Keratinocyte (primary cell): ENCODE measurements around the gene SEMA7A. TPM values are rescaled to one million over a fixed set of nuclear protein-coding genes. Genes with fewer than 3 reads are reported as not detected.

Experiments
- DNase-seq: peaks from one replicate; pipeline ENCODE4 v3.0.0-alpha.2; 2011; ENCODE audit warnings: low read depth, missing footprints, low spot score
- FAIRE-seq: peaks from 2 replicates; lab custom pipeline; 2011; peaks lifted over from hg19 to GRCh38; lab: Jason Lieb, UNC
- H2AFZ ChIP-seq: 2 replicates; pipeline ENCODE4 v1.6.0; 2012; ENCODE audit warnings: low read length, control low read depth, inconsistent platforms; ENCODE audit not compliant: control insufficient read depth
- H3K27ac ChIP-seq: 2 replicates; pipeline ENCODE4 v1.5.1; 2011; ENCODE audit warnings: low read length; ENCODE audit not compliant: control insufficient read depth, insufficient read depth
- H3K27me3 ChIP-seq: 3 replicates; pipeline ENCODE4 v1.6.0; 2011; ENCODE audit warnings: low read length; ENCODE audit not compliant: control insufficient read depth, insufficient read depth; ENCODE audit errors: extremely low read depth
- H3K36me3 ChIP-seq, 2 experiments: 2 replicates in 1 of 2; 3 replicates in 1 of 2; pipeline ENCODE4 v1.5.1; 2011; ENCODE audit warnings: low read length in 2 of 2, mild to moderate bottlenecking in 1 of 2; ENCODE audit not compliant: control insufficient read depth in 2 of 2, insufficient read depth in 2 of 2; ENCODE audit errors: extremely low read depth in 1 of 2
- H3K4me1 ChIP-seq: 3 replicates; pipeline ENCODE4 v1.5.1; 2011; ENCODE audit warnings: low read length; ENCODE audit not compliant: control insufficient read depth, insufficient read depth; ENCODE audit errors: extremely low read depth
- H3K4me2 ChIP-seq: 3 replicates; pipeline ENCODE4 v1.6.0; 2011; ENCODE audit warnings: low read depth, low read length; ENCODE audit not compliant: control insufficient read depth, insufficient read depth; ENCODE audit errors: extremely low read depth
- H3K4me3 ChIP-seq, 3 experiments: fragments of 200-600 bp in 1 of 3; sonication (generic) in 1 of 3; 2 replicates in 2 of 3; 3 replicates in 1 of 3; pipeline ENCODE4 v1.5.1; 2011 to 2016; ENCODE audit warnings: low read length in 3 of 3, mild to moderate bottlenecking in 3 of 3, control low read depth in 2 of 3, inconsistent platforms in 1 of 3, low read depth in 1 of 3, mixed read lengths in 1 of 3, mixed run types in 1 of 3, moderate library complexity in 1 of 3; ENCODE audit not compliant: control insufficient read depth in 2 of 3, insufficient read depth in 2 of 3; ENCODE audit errors: extremely low read depth in 1 of 3
- H3K79me2 ChIP-seq: 2 replicates; pipeline ENCODE4 v1.6.0; 2012; ENCODE audit warnings: low read length; ENCODE audit not compliant: control insufficient read depth, insufficient read depth
- H3K9ac ChIP-seq: 3 replicates; pipeline ENCODE4 v1.6.0; 2011; ENCODE audit warnings: low read length; ENCODE audit not compliant: control insufficient read depth, insufficient read depth; ENCODE audit errors: extremely low read depth
- H3K9me1 ChIP-seq: 3 replicates; pipeline ENCODE4 v1.6.0; 2011; ENCODE audit warnings: low read length; ENCODE audit not compliant: control insufficient read depth, insufficient read depth; ENCODE audit errors: extremely low read depth
- H3K9me3 ChIP-seq: 2 replicates; pipeline ENCODE4 v1.5.1; 2012; ENCODE audit warnings: low read depth, low read length; ENCODE audit not compliant: control insufficient read depth
- H4K20me1 ChIP-seq: 3 replicates; pipeline ENCODE4 v1.6.0; 2011; ENCODE audit warnings: low read length; ENCODE audit not compliant: control insufficient read depth, insufficient read depth; ENCODE audit errors: extremely low read depth
- EZH2 ChIP-seq: IDR thresholded peaks from one replicate; pipeline ENCODE4 v1.6.1; 2012; ENCODE audit warnings: inconsistent platforms, mild to moderate bottlenecking, low read length, moderate library complexity
- dilution Hi-C: fragments of 300-500 bp; cut with MboI; formaldehyde crosslinking; loops from one replicate; pipeline ENCODE4 v1.7.0; 2020; ENCODE audit warnings: low sequenced_read_pairs; ENCODE audit not compliant: extremely low pct_ligation_motif_present
- polyA plus RNA-seq, 5 experiments: library from polyadenylated mRNA; depleted of rRNA in 3 of 5; stranded (reverse) in 3 of 5; stranded (forward) in 1 of 5; unstranded in 1 of 5; fragments of >200 nt; gene quantifications; 1 replicate in 1 of 5; 2 replicates in 3 of 5; 3 replicates in 1 of 5; pipeline versions ENCODE4 v1.2.1 to v1.2.3, GENCODE V29; 2011 to 2012; ENCODE audit warnings: missing spikeins in 2 of 5, low read depth in 1 of 5, low replicate concordance in 1 of 5
- TF ChIP-seq, protein P1 (sequence below), 3 experiments: IDR thresholded peaks in 1 of 3; conservative IDR thresholded peaks in 1 of 3; optimal IDR thresholded peaks in 1 of 3; 2 replicates in 2 of 3; 3 replicates in 1 of 3; pipeline versions ENCODE3 to v1.5.1; 2011; ENCODE audit warnings: low read length in 3 of 3, mild to moderate bottlenecking in 3 of 3, moderate library complexity in 2 of 3, control low read depth in 1 of 3, inconsistent platforms in 1 of 3; ENCODE audit not compliant: insufficient read depth in 2 of 3; ENCODE audit errors: extremely low read depth in 1 of 3

SEMA7A gene
- polyA plus RNA-seq, 1 donor (not counting 4 experiments of a cell fraction or from before 2014, with no cell fraction given): 8.0 TPM

DNA sequence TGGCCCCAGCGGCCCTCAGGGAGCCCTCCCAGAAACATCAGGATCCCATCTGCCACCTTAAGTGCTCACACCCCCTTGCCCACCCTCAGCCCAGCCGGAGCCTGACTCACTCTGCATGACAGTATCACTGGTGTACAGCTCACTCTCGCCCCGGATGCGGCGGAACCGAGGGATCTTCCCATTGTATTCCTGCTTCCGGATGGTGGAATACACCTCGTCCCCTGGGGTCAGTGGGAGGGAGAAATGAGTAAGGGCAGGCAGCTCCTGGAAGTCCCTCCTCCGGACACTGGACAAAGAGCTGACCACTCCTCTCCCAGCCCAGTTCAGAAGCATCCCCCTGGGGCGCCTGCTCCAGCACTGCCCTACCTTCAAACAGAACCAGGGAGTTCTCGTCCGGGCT lies 16.5 kb downstream of the SEMA7A start:
- H3K4me3 ChIP-seq: no peak overlapping the region
- H3K36me3 ChIP-seq: peaks cover 45 to 56% of the 10 kb centered on the region in 2 experiments
- peaks cover 22% of the 10 kb centered on the region for H3K4me1 ChIP-seq
- H2AFZ ChIP-seq: no peak overlapping the region
- DNase-seq (no peak), FAIRE-seq (no peak)
- no peaks in the 10 kb centered on the region for H3K9me3 ChIP-seq
- H3K27ac ChIP-seq: no peak overlapping the region
- H3K27me3 ChIP-seq: no peaks in the 10 kb centered on the region
- H3K79me2 ChIP-seq: peaks cover 65% of the 10 kb centered on the region
- TF ChIP-seq EZH2: no peak
- TF ChIP-seq, protein P1, sequence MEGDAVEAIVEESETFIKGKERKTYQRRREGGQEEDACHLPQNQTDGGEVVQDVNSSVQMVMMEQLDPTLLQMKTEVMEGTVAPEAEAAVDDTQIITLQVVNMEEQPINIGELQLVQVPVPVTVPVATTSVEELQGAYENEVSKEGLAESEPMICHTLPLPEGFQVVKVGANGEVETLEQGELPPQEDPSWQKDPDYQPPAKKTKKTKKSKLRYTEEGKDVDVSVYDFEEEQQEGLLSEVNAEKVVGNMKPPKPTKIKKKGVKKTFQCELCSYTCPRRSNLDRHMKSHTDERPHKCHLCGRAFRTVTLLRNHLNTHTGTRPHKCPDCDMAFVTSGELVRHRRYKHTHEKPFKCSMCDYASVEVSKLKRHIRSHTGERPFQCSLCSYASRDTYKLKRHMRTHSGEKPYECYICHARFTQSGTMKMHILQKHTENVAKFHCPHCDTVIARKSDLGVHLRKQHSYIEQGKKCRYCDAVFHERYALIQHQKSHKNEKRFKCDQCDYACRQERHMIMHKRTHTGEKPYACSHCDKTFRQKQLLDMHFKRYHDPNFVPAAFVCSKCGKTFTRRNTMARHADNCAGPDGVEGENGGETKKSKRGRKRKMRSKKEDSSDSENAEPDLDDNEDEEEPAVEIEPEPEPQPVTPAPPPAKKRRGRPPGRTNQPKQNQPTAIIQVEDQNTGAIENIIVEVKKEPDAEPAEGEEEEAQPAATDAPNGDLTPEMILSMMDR (optimal IDR thresholded peaks at IDR 0.05 in 1 of 3, IDR thresholded peaks at IDR 0.05 in 1 of 3, conservative IDR thresholded peaks at IDR 0.05 in 1 of 3; ENCODE audit: extremely low read depth in 1 of 3, insufficient read depth in 2 of 3, low read length in 3 of 3): no peak
- peaks cover 2% of the 10 kb centered on the region for H4K20me1 ChIP-seq
- H3K4me2 ChIP-seq: no peak overlapping the region
- H3K9me1 ChIP-seq: peaks cover 5% of the 10 kb centered on the region
- dilution Hi-C loops: no loop called here
- no peak overlapping the region for H3K9ac ChIP-seq

DNA sequence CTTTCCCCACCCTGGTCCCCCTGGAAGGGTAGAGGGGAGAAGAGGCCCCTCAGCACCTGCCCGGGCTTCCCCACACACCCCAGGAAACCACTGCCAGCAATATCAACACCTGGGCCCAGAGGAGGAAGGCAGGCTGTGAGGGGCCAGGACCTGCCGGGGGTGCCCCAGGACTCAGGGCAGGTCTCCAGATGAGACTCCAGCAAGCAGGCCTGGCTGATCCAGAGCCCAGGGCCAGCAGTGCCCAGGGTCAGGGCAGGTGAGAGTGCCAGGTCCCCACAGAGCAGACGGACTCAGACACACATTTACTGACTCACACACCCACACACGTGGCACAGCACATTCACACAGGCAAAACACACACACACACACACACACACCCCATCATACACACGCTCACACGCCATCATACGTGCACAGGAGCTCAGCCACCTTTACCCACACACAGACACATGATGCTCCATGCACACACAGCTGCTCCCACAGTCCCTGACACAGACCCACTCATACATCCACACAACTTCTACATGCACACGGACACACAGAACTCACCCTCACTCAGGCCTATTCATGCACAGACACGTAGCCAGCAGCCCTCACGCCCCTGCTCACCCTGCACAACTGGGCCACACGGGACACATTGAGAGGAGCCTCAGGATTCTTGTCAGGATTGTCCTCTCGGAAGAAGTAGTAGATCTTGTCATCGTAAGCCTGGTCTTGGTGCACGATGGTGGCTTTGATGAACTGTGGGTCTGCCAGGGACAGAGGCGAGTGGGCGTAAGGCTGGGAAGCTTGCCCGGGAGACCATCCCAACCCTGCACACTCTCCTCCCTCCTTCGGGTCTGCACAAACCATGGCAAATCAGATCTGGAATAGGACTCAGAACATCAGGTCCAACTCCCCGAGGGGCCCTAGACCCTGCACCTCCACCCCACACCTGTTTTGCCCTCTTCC lies 17.5 kb downstream of the SEMA7A start:
- no peak overlapping the region for H3K9ac ChIP-seq
- peaks cover 51 to 64% of the 10 kb centered on the region in 2 experiments for H3K36me3 ChIP-seq
- no peaks in the 10 kb centered on the region for H3K9me3 ChIP-seq
- H3K27ac ChIP-seq: no peak overlapping the region
- H3K79me2 ChIP-seq: peaks cover 55% of the 10 kb centered on the region
- peaks cover 2% of the 10 kb centered on the region for H4K20me1 ChIP-seq
- FAIRE-seq (peak; percentile 17), DNase-seq (no peak)
- H3K9me1 ChIP-seq: peaks cover 5% of the 10 kb centered on the region
- no peak overlapping the region for H3K4me3 ChIP-seq
- H3K27me3 ChIP-seq: no peaks in the 10 kb centered on the region
- no peak overlapping the region for H2AFZ ChIP-seq
- peaks cover 16% of the 10 kb centered on the region for H3K4me1 ChIP-seq
- TF ChIP-seq, protein P1 (optimal IDR thresholded peaks at IDR 0.05 in 1 of 3, IDR thresholded peaks at IDR 0.05 in 1 of 3, conservative IDR thresholded peaks at IDR 0.05 in 1 of 3; ENCODE audit: extremely low read depth in 1 of 3, insufficient read depth in 2 of 3, low read length in 3 of 3): no peak
- TF ChIP-seq EZH2: no peak
- no peak overlapping the region for H3K4me2 ChIP-seq
- dilution Hi-C loops: no loop called here
